Measurements from ENCODE around the gene AAGAB. TPM values are rescaled to one million over a fixed set of nuclear protein-coding genes. Genes with fewer than 3 reads are reported as not detected.

The AAGAB gene
- total RNA-seq, 1 experiment from 2014 or later = 40.1 TPM

DNA sequence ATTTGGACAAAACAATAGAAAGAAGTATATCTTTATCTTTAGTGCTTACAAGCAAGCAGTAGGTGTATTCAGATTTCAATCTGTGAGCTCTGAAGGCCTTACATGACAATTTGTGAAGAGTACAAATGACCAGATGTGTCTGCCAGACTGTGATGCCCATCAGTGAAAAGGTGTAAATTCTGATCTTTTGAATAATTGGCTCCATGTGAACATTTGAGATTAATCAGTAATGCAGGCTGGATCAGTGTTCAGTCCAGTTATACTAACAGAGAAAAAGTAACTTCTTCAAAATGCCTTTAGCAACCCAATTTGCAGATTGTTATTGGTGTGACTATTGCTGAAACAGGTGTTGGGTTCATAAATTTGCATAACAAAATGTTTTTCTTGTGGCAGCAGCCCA lies 5.3 kb upstream of the AAGAB start:
- Histone ChIP-seq H3K56ac (ENCODE audit: insufficient read length, low read depth, low read length) (no peak overlapping the region), H3K9me3 (ENCODE audit: control insufficient read depth, low read depth, low read length) (no peaks in the 10 kb centered on the region), H3K79me1 (ENCODE audit: insufficient read depth, low read depth, low read length, poor library complexity, severe bottlenecking) (no peaks in the 10 kb centered on the region), H4K5ac (ENCODE audit: insufficient read length, low read depth, low read length) (no peak overlapping the region), H3K18ac (ENCODE audit: insufficient read length, low read depth, low read length) (no peak overlapping the region), H2BK5ac (ENCODE audit: insufficient read length, low read length) (no peak overlapping the region), H3K14ac (ENCODE audit: insufficient read depth, low read length) (no peak overlapping the region), H3K27me3 (ENCODE audit: insufficient read depth, low read length) (no peaks in the 10 kb centered on the region), H3K79me2 (ENCODE audit: insufficient read depth, low read length) (no peaks in the 10 kb centered on the region), H3K23me2 (ENCODE audit: insufficient read length, low read depth, low read length, poor library complexity, severe bottlenecking) (no peaks in the 10 kb centered on the region), H3K4me1 (ENCODE audit: insufficient read depth, low read length) (no peaks in the 10 kb centered on the region), H2AK5ac (ENCODE audit: insufficient read length, low read length) (no peak overlapping the region), H3T11ph (ENCODE audit: low read length) (no peak overlapping the region), H2BK20ac (ENCODE audit: low read depth, low read length, poor library complexity, severe bottlenecking) (no peak overlapping the region), H3K23ac (ENCODE audit: insufficient read length, low read depth, low read length) (no peak overlapping the region), H2BK15ac (ENCODE audit: low read depth, low read length) (no peak overlapping the region), H2AFZ (ENCODE audit: low read length) (no peak overlapping the region), H2BK120ac (ENCODE audit: low read depth, low read length, poor library complexity, severe bottlenecking) (no peak overlapping the region), H4K20me1 (ENCODE audit: control insufficient read depth, insufficient read depth, insufficient read length) (no peaks in the 10 kb centered on the region), H3K9ac (ENCODE audit: extremely low read depth, insufficient read length, low read length) (no peak overlapping the region), H3K4ac (ENCODE audit: low read depth, low read length) (no peak overlapping the region), H4K8ac (replicated peaks; ENCODE audit: insufficient read length, low read depth, low read length) (no peak overlapping the region), H3K27ac (ENCODE audit: insufficient read length, low read depth, low read length) (no peak overlapping the region), H3K4me2 (ENCODE audit: insufficient read depth, insufficient read length, low read length) (no peak overlapping the region), H4K91ac (ENCODE audit: insufficient read length, low read depth, low read length) (no peak overlapping the region), H2BK12ac (ENCODE audit: insufficient read length, low read depth, low read length) (no peak overlapping the region)
- no peak overlapping the region for H3K4me3 Mint-ChIP-seq
- no peak overlapping the region for H3K27ac Mint-ChIP-seq
- H3K27me3 Mint-ChIP-seq (ENCODE audit: low read depth) = peaks cover 21% of the 10 kb centered on the region
- no peak for DNase-seq
- TF ChIP-seq, protein P1, sequence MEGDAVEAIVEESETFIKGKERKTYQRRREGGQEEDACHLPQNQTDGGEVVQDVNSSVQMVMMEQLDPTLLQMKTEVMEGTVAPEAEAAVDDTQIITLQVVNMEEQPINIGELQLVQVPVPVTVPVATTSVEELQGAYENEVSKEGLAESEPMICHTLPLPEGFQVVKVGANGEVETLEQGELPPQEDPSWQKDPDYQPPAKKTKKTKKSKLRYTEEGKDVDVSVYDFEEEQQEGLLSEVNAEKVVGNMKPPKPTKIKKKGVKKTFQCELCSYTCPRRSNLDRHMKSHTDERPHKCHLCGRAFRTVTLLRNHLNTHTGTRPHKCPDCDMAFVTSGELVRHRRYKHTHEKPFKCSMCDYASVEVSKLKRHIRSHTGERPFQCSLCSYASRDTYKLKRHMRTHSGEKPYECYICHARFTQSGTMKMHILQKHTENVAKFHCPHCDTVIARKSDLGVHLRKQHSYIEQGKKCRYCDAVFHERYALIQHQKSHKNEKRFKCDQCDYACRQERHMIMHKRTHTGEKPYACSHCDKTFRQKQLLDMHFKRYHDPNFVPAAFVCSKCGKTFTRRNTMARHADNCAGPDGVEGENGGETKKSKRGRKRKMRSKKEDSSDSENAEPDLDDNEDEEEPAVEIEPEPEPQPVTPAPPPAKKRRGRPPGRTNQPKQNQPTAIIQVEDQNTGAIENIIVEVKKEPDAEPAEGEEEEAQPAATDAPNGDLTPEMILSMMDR (conservative IDR thresholded peaks at IDR 0.05) = no peak
- peaks cover 7 to 12% of the 10 kb centered on the region in 2 experiments; a peak in 3 of 4 replicates for H3K4me1 Mint-ChIP-seq
- no peaks in the 10 kb centered on the region for H3K36me3 Mint-ChIP-seq (ENCODE audit: insufficient read depth in 1 of 3, low read depth in 3 of 3)
- H3K9me3 Mint-ChIP-seq = no peaks in the 10 kb centered on the region
